Gastroesophageal sphincter (tissue), 4 donors: ENCODE measurements around the gene GRAMD1A. TPM values are rescaled to one million over a fixed set of nuclear protein-coding genes. Genes with fewer than 3 reads are reported as not detected.
"Not testable (repeated sequence)": the region's sequence is repeated elsewhere in the genome, so short reads cannot be mapped to it uniquely, and the experiment has no call there.

Experiments used
- ATAC-seq: fragments of 150-250 bp; one replicate; pipeline ENCODE4 v1.9.1; 2016; ENCODE audit warnings: mild to moderate bottlenecking, moderate library complexity
- H3K27ac ChIP-seq, 4 donors: fragments of 200-600 bp; sonication (generic) in 3 of 4; 1 replicate in 3 of 4; 2 replicates in 1 of 4; pipeline ENCODE4 v1.5.1; 2016 to 2019
- H3K27me3 ChIP-seq: fragments of 200-600 bp; sonication (generic); one replicate; pipeline ENCODE4 v1.5.1; 2019
- H3K36me3 ChIP-seq, 2 donors: fragments of 200-600 bp; sonication (generic); one replicate each; pipeline ENCODE4 v1.5.1; 2019; ENCODE audit warnings: control low read depth in 1 of 2
- H3K4me1 ChIP-seq, 3 donors: fragments of 200-600 bp; sonication (generic); 1 replicate in 2 of 3; 2 replicates in 1 of 3; pipeline ENCODE4 v1.5.1; 2016 to 2019; ENCODE audit warnings: control low read depth in 2 of 3
- H3K4me3 ChIP-seq, 2 donors: fragments of 200-600 bp; sonication (generic); one replicate each; pipeline ENCODE4 v1.5.1; 2019; ENCODE audit warnings: mild to moderate bottlenecking in 1 of 2, moderate library complexity in 1 of 2
- H3K9me3 ChIP-seq, 3 donors: fragments of 200-600 bp; sonication (generic); one replicate each; pipeline ENCODE4 v1.5.1; 2017 to 2019; ENCODE audit warnings: control low read depth in 2 of 3
- EP300 ChIP-seq: sonication (generic); formaldehyde crosslinking; IDR thresholded peaks from one replicate; pipeline ENCODE4 v1.6.1; 2017; ENCODE audit warnings: antibody characterized with exemption, mild to moderate bottlenecking
- POLR2A ChIP-seq, 2 donors: fragments of 450-650 bp; IDR thresholded peaks; one replicate each; pipeline ENCODE4 v1.6.1; 2017; ENCODE audit warnings: antibody characterized with exemption in 2 of 2, mild to moderate bottlenecking in 2 of 2, moderate library complexity in 1 of 2
- POLR2AphosphoS5 ChIP-seq: sonication (generic); formaldehyde crosslinking; IDR thresholded peaks from one replicate; pipeline ENCODE4 v1.6.1; 2017; ENCODE audit warnings: antibody characterized with exemption
- WGBS, 2 donors: methylation state at CpG; one replicate each; pipeline ENCODE4 v1.1.5; 2018; ENCODE audit warnings: low coverage in 1 of 2; 5-methylcytosine and 5-hydroxymethylcytosine counted together
- total RNA-seq, 4 donors: library from RNA; depleted of rRNA; stranded (reverse); fragments of >200 nt; gene quantifications; one replicate each; pipeline ENCODE4 v1.1.0, GENCODE V29; 2016
- TF ChIP-seq, protein P1 (sequence below), 4 experiments: fragments of 200-600 bp in 2 of 4; fragments of 450-650 bp in 2 of 4; sonication (generic) in 1 of 4; IDR thresholded peaks; one replicate each; pipeline ENCODE4 v1.5.1; 2017 to 2019; ENCODE audit warnings: antibody characterized with exemption in 4 of 4, mild to moderate bottlenecking in 2 of 4, moderate library complexity in 2 of 4

GRAMD1A gene
- total RNA-seq, 4 donors from 2014 or later = 22.0 to 40.0 (median 35.9) TPM

DNA sequence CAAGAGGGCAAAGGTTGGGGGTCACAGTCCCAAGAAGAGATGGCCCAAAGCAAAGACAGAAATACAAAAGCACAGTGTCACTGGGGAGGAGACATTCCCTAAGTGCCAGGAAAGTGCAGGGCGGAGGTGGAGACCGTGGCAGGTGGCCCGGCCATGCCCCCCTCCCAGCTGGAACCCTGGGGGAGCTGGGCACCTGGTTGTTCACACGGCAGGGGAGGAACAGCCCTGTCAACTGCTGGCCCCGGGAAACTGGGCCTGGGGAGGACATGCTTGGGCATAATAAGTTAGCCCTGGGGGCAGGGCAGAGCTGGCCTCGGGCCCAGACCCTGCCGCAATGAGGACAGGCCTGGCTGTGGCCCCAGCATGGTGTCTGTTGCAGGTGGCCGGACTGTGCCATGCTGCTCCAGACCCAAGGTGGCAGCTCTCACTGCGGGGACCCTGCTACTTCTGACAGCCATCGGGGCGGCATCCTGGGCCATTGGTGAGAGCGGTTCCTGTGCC lies 48.8 kb downstream of the GRAMD1A start:
- TF ChIP-seq, protein P1, sequence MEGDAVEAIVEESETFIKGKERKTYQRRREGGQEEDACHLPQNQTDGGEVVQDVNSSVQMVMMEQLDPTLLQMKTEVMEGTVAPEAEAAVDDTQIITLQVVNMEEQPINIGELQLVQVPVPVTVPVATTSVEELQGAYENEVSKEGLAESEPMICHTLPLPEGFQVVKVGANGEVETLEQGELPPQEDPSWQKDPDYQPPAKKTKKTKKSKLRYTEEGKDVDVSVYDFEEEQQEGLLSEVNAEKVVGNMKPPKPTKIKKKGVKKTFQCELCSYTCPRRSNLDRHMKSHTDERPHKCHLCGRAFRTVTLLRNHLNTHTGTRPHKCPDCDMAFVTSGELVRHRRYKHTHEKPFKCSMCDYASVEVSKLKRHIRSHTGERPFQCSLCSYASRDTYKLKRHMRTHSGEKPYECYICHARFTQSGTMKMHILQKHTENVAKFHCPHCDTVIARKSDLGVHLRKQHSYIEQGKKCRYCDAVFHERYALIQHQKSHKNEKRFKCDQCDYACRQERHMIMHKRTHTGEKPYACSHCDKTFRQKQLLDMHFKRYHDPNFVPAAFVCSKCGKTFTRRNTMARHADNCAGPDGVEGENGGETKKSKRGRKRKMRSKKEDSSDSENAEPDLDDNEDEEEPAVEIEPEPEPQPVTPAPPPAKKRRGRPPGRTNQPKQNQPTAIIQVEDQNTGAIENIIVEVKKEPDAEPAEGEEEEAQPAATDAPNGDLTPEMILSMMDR (IDR thresholded peaks at IDR 0.05) = no peak
- no peak for TF ChIP-seq POLR2AphosphoS5
- TF ChIP-seq POLR2A (IDR thresholded peaks at IDR 0.05) = no peak
- no peak for TF ChIP-seq EP300
- Histone ChIP-seq H3K27me3 (peaks cover 7% of the 10 kb centered on the region), H3K4me3 (no peak overlapping the region), H3K36me3 (no peaks in the 10 kb centered on the region), H3K4me1 (no peaks in the 10 kb centered on the region), H3K9me3 (no peaks in the 10 kb centered on the region), H3K27ac (no peak overlapping the region)
- ATAC-seq = no peak
- 29% methylated on average over 1 of the region's 12 CpGs; no CpG with 5 or more reads in 1 of the 2 donors for WGBS, 2 donors

DNA sequence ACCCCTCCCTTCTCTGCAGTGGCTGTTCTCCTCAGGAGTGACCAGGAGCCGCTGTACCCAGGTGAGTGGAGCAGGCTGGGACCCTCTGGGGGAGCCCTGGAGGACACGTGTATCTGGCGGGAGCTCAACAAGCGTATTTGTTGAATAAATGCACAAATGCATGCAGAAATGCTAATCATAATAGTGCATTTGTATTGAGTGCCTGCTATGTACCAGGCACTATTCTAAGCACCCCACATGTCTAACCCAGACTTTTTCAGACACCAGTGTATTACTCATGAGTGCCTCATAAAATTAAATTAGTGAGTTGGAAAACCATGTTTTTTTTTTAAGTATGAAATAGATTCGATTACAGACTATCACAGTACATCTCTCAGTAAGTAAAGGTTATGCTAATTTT lies 49.3 kb downstream of the GRAMD1A start:
- H3K4me3 ChIP-seq = no peak overlapping the region
- no peaks in the 10 kb centered on the region for H3K36me3 ChIP-seq
- peaks cover 7% of the 10 kb centered on the region for H3K27me3 ChIP-seq
- no peak overlapping the region for H3K27ac ChIP-seq
- TF ChIP-seq POLR2AphosphoS5 = no peak
- TF ChIP-seq EP300 = no peak
- TF ChIP-seq, protein P1 (IDR thresholded peaks at IDR 0.05) = no peak
- no peak for TF ChIP-seq POLR2A (IDR thresholded peaks at IDR 0.05)
- ATAC-seq = no peak
- 55% methylated on average over 4 of the region's 5 CpGs; no CpG with 5 or more reads in 1 of the 2 donors for WGBS, 2 donors
- H3K9me3 ChIP-seq = no peaks in the 10 kb centered on the region
- no peaks in the 10 kb centered on the region for H3K4me1 ChIP-seq

DNA sequence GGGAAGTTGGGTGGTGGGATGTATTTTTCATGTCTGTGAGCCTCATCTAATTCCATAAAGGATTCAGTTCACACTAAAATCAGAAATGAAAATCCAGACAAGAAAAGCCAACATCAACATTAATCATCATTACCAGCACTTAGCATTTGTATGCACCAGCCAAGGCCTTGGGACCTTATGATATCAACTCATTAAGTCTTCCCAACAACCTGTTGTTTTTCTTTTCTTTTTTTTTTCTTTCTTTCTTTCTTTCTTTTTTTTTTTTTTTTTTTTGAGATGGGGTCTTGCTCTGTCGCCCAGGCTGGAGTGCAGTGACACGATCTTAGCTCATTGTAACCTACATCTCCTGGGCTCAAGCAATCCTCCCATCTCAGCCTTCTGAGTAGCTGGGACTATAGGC lies 50.5 kb downstream of the GRAMD1A start:
- H3K36me3 ChIP-seq, H3K27ac ChIP-seq, H3K4me1 ChIP-seq, H3K4me3 ChIP-seq, H3K9me3 ChIP-seq, ATAC-seq: not testable (repeated sequence)
- H3K27me3 ChIP-seq = peaks cover 13% of the 10 kb centered on the region
- WGBS, 2 donors = 86 to 100% methylated on average over 1 of the region's 2 CpGs

DNA sequence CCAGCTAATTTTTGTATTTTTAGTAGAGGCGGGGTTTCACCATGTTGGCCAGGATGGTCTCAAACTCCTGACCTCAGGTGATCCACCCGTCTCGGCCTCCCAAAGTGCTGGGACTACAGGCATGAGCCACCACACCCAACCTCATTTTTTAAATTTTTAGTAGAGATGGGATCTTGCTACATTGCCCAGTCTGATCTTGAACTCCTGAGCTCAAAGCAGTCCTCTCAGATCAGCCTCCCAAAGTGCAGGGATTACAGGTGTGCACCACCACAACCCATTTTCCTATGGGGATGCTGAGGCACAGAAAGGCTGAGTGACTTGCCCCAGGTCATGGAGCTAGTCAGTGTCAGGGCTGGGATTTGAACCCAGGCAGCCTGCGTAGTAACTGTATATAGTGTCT lies 51.1 kb downstream of the GRAMD1A start:
- H3K4me3 ChIP-seq, H3K9me3 ChIP-seq, H3K27ac ChIP-seq, ATAC-seq, H3K36me3 ChIP-seq, H3K4me1 ChIP-seq: not testable (repeated sequence)
- peaks cover 19% of the 10 kb centered on the region for H3K27me3 ChIP-seq
- 96 to 100% methylated on average over 3 to 4 of the region's 4 CpGs for WGBS, 2 donors

DNA sequence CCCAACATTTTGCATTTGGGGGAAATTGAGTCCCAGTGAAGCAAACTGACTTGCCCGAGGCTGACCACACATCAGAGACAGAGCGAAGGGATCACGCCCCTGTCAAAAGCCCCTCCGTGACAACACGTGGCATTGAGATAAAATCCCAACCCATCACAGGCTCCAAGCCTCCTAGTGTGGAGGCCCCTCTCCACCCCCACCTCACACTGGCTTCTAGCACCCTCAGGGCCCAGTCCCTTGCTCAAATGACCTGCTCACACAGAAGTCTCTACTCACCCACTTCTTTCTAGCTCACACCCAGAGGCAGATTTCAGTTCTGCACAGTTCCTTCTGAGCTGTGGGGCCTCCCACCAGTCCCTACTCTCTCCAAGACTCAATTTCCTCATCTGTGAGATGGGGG lies 51.7 kb downstream of the GRAMD1A start:
- Histone ChIP-seq H3K27ac (no peak overlapping the region), H3K4me3 (no peak overlapping the region), H3K36me3 (no peaks in the 10 kb centered on the region), H3K9me3 (no peaks in the 10 kb centered on the region), H3K4me1 (no peaks in the 10 kb centered on the region), H3K27me3 (peaks cover 24% of the 10 kb centered on the region)
- TF ChIP-seq POLR2AphosphoS5 (no peak), POLR2A (IDR thresholded peaks at IDR 0.05) (no peak), EP300 (no peak)
- TF ChIP-seq, protein P1 (IDR thresholded peaks at IDR 0.05) = no peak
- 86 to 100% methylated on average over 2 to 4 of the region's 5 CpGs for WGBS, 2 donors
- no peak for ATAC-seq

DNA sequence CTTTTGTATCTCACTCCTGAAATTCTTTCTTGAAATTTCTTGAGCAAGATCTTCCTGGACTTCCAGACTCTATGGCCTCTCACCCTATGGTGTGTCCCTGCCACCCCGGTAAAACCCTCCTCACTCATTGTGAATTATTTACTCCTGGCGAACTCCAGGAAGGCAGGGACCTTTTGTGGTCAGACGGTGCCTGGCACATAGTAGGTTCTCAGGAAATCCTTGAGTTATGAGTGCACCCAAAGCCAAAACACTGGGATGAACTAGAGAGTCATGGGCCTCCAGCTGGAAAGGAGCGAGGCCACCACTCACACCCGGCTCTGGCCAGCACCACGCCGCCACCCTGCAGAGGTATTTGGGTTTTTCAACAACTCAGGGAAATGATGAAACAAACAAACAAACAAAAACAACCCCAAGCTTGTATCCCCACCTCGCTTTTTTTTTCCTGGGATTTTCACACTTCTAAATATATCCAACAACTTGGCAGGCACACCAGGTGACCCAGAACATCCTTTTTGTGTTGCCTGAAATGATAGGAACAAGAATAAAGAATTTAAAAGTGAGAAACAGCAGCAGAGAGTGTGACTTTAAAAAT lies 52.6 kb downstream of the GRAMD1A start:
- Histone ChIP-seq H3K4me1 (no peaks in the 10 kb centered on the region), H3K4me3 (no peak overlapping the region), H3K27ac (no peak overlapping the region), H3K9me3 (no peaks in the 10 kb centered on the region), H3K27me3 (peaks cover 29% of the 10 kb centered on the region), H3K36me3 (no peaks in the 10 kb centered on the region)
- no peak for ATAC-seq
- WGBS, 2 donors = 64 to 81% methylated on average over 4 to 6 of the region's 8 CpGs
- TF ChIP-seq, protein P1 (IDR thresholded peaks at IDR 0.05) = no peak
- TF ChIP-seq POLR2AphosphoS5 (no peak), EP300 (no peak), POLR2A (IDR thresholded peaks at IDR 0.05) (no peak)
